HG02571 (cell line): Measurements from ENCODE around the gene SORT1.
"Not testable (repeated sequence)": the region's sequence is repeated elsewhere in the genome, so short reads cannot be mapped to it uniquely, and the experiment has no call there.

Experiments used
- ATAC-seq: cut with Tn5 transposase; IDR thresholded peaks from one replicate; pipeline ENCODE4 v1.9.1; 2021; ENCODE audit warnings: mild to moderate bottlenecking, moderate library complexity; ENCODE audit not compliant: unreplicated experiment

SORT1 gene

GRCh38 chr1:109383087-109383779 is 14.5 kb downstream of the SORT1 start:
- ATAC-seq: no peak

- ATAC-seq: no peak
Measured at GRCh38 chr1:109381573-109381972, 16.1 kb downstream of the SORT1 start.

GRCh38 chr1:109379907-109380306 is 17.8 kb downstream of the SORT1 start:
- no peak for ATAC-seq

GRCh38 chr1:109379422-109379821 is 18.3 kb downstream of the SORT1 start:
- no peak for ATAC-seq

GRCh38 chr1:109377698-109378097 is 20.0 kb downstream of the SORT1 start:
- no peak for ATAC-seq

DNA sequence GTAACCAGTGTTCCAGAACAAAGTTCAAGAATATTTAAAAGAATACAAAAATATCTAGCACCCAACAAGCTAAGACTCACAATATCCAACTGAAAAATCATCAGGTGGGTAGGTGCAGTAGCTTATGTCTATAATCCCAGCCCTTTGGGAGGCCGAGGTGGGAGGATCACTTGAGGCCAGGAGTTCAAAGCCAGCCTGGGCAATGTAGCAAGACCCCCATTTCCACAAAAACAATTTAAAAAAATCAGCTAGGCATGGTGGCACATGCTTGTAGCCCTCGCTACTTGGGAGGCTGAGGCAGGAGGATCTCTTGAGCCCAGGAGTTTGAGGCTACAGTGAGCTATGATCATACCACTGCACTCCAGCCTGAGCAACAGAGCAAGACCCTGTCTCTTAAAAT is 24.0 kb downstream of the SORT1 start:
- ATAC-seq: not testable (repeated sequence)

GRCh38 chr1:109373126-109373525 is 24.6 kb downstream of the SORT1 start:
- no peak for ATAC-seq

DNA sequence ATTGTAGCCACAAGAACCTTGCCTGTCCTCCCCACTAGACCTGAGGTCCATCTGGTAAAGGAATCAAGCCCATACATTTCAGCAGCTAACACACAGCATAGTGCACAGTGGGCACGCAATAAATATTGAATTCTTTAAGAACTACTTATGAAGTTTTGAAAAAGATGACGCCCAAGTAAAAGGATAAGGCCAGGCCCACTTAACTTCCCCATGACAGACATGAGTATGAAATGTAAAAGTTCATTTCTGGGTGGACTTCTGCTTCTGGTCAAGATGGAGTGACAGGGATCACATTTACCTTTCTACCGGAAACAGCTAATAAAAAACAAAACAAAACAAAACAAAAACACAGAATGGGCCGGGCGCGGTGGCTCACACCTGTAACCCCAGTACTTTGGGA is 25.4 kb downstream of the SORT1 start:
- no peak for ATAC-seq

- no peak for ATAC-seq
Measured at GRCh38 chr1:109371341-109371739, 26.4 kb downstream of the SORT1 start.

DNA sequence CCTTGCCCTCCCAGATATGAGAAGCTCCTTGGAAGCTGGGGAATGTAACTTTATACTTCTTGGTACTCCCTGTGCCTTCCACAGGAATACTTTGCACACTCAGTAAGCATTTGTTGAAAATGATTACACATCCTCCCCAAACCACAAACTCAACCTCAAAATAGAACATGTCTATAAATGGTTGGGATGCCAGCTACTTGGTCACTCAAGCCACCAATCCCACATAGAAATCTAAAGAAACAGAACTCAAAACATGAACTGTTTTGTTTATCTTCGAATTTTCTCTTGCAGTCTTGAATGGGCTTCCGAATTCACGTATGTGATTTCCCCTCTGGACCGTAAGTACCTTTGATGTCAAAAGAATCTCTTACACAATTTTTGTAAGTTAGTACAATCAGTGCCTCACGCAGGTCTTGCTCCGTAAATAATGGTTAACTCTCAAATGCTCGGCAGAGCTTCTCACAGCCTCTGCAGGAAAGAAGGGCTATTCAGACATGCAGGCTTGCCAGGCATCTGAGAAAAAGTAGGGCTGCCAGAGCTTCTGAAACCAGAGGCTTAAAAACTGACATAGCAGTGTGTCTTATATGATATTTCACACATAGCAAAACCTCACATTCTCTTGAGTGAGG is 26.9 kb downstream of the SORT1 start:
- no peak for ATAC-seq

GRCh38 chr1:109369167-109369746 is 28.5 kb downstream of the SORT1 start:
- ATAC-seq: no peak

- ATAC-seq: no peak
Measured at GRCh38 chr1:109368464-109368863, 29.3 kb downstream of the SORT1 start.

GRCh38 chr1:109367626-109368025 is 30.1 kb downstream of the SORT1 start:
- ATAC-seq: no peak

- no peak for ATAC-seq
Measured at GRCh38 chr1:109365642-109366204, 32.0 kb downstream of the SORT1 start.

DNA sequence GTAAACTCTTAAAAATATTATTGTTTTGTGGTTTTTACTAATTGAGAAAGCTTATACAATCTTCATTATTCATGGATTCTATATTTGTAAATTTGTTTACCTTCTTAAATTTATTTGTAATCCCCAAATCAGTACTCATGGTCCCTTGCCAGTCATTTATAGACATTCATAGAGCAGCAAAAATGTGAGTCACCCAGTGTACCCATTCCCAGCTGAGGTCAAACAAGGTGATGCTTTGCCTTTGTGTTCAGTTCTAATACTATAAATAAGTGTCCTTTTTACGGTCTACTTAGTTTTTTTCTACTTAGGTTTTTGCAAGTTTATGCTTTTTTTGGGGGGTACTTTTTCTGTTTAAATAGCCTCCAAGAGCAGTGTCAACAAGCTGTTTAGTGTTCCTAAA is 36.1 kb downstream of the SORT1 start:
- ATAC-seq: no peak

- ATAC-seq: no peak
Measured at GRCh38 chr1:109361069-109361468, 36.6 kb downstream of the SORT1 start.

GRCh38 chr1:109357616-109358015 is 40.1 kb downstream of the SORT1 start:
- no peak for ATAC-seq

DNA sequence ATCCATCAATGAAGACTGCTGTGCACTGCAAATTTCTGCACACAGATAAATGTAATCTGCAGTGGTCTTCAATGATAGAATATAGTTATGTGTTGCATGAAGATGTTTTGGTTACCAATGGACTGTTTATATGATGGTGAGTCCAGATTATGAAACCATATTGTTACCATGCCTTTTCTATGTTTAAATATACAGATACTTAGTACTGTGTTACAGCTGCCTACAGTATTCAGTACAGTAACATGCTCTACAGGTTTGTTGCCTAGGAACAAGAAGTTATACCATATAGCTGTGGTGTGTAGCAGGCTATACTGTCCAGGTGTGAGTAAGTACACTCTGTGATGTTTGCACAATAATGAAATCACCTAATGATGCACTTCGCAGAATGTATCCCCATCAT is 40.8 kb downstream of the SORT1 start:
- ATAC-seq: no peak

DNA sequence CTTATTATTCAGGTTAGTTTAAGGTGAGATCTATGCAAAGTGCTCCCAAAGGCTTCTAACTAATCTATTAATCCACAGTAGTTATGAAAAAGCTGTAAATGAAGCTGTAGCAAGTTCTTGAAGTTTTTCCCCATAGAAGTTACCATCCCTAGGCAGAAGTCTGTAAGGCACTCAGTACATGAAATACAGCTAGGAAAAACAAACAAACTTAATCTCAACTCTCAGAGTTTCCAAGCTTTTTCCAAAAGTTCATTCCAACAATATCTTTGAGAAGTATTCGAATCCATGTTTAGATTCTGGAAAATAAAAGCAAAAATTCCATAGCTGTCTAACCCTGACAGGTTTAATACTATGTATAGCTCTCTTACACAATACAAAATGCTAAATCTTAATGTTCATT is 41.2 kb downstream of the SORT1 start:
- no peak for ATAC-seq

DNA sequence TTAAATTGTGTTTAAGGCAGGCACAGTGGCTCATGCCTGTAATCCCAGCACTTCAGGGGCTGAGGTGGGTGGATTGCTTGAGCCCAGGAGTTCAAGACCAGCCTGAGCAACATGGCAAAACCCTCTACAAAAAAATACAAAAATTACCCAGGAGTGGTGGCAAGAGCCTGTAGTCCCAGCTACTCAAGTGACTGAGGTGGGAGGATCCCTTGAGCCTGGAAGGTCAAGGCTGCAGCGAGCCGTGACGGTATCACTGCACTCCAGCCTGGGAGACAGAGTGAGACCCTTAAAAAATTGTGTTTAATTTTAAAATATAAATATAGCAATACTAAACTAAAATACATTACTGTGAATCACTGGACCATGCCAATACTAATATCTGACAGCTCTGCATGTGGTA is 42.8 kb downstream of the SORT1 start:
- no peak for ATAC-seq

DNA sequence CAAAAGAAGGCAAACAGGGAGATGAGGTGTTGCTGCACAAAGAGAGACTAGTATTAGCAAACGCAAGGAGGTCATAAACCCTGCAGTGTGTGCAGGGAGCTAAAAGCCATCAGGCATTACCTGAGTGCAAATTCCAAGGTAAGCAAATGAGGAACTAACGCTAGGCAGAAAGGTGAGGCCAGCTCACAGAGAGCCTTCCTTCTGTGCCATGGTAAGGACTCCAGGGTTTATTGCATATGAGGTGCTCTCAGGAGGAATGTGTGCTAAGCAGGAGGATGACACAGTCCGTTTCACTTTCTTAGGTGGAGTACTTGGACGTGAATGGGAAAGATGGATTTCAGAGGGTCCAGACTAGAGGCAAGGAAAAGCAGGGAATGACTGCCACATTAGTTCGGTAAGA is 46.3 kb downstream of the SORT1 start:
- no peak for ATAC-seq

DNA sequence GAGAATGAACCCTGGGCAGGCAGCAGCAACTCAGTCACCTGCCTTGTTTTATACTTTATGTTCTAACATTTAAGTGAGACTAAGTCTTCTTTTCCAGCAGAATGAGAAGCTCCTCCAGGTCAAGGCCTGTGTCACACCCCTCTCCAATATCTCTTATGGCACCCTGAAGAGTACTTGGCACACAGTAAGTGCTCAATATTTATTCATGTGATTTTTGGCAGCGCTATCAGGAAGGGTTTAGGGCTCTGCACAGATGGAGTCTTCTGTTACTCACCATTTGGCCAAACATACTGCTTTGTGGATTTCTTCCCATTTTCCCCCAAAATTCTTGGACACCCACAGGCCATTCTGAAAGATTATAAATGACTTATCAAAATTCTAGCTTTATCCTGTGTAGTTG is 47.1 kb downstream of the SORT1 start:
- ATAC-seq: no peak
